ENCODE data around the gene KRTAP29-1.
"Not testable (repeated sequence)": the region's sequence is repeated elsewhere in the genome, so short reads cannot be mapped to it uniquely, and the experiment has no call there.

Gene KRTAP29-1, protein sequence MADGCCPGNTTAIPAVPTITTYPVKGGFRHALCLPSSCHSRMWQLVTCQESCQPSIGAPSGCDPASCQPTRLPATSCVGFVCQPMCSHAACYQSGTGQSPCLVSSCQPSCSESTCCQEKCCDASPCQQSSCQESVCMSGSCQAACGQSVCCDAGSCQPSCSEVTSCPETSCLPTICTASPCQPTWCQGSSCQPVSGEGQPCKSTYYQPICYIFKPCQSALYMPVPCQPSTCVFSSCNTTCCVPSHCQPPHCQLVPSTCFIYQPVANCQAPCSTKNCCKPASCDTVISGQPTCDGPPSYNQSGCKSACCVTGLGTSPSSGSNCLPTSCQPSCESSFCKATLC

DNA sequence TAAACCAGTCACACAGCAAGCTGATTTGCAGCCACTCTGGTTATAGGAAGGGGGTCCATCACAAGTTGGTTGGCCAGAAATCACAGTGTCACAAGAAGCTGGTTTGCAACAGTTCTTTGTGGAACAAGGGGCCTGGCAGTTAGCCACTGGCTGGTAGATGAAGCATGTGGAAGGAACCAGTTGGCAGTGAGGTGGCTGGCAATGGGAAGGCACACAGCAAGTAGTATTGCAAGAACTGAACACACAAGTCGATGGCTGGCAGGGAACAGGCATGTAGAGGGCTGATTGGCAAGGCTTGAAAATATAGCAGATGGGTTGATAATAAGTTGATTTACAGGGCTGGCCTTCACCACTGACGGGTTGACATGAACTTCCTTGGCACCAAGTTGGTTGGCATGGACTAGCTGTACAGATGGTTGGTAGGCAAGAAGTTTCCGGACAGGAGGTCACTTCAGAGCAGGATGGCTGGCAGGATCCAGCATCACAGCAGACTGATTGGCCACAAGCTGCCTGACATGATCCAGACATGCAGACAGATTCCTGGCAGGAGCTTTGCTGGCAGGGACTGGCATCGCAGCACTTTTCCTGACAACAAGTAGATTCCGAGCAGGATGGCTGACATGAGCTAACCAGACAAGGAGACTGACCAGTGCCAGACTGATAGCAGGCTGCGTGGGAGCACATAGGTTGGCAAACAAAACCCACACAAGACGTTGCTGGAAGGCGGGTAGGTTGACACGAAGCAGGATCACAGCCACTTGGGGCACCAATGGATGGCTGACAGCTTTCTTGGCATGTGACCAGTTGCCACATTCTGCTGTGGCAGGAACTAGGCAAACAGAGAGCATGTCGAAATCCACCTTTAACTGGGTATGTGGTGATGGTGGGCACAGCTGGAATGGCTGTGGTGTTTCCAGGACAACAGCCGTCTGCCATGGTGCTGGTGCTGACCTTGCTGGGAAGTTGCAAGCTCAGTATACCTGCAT lies at the start of gene KRTAP29-1:
KRTAP29-1 (minus strand) TSS at position 936 of the 986 bp plus-strand sequence; CDS start at position 936, 0 bp downstream.
- no peak for DNase-seq (ENCODE audit: low read depth)

DNA sequence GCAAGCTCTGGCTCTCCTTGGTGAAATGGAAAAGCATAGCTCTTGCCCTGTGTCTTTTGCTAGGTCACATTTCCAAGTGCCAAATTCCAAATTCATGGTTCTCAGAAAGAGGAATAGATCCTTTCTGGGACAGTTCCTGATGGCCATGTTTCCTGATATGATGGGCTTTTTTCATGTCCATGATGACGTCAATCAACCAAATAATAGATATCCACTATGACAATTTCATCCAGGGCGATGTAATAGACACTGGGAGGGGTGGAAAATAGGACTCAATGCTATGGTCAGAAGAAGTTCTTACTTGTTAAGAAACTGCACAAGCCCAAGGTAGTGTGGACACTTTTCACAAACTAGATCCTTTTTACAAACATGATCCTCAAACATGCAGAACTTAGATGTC lies 48.5 kb upstream of the KRTAP29-1 start:
- no peak for DNase-seq (ENCODE audit: low read depth)
- no peak overlapping the region for H3K4me3 ChIP-seq (ENCODE audit: low read depth, low read length)

More for the DNA sequence above, at the start of gene KRTAP29-1:
- no peak within 1 kb of the TSS for H3K4me3 ChIP-seq (ENCODE audit: low read depth, low read length)

GRCh38 chr17:41350381-41350878 lies 47.8 kb upstream of the KRTAP29-1 start, which contains the start of gene KRT33A:
Gene KRT33A, minus strand, starts transcription at chr17:41350828. Its CDS starts 61 bp downstream, at chr17:41350767.
- DNase-seq (ENCODE audit: low read depth); H3K4me3 ChIP-seq (ENCODE audit: low read depth, low read length): not testable (repeated sequence)

- DNase-seq (ENCODE audit: low read depth): no peak
Observed at GRCh38 chr17:41347869-41348760, 45.5 kb upstream of the KRTAP29-1 start.

GRCh38 chr17:41346421-41346820 lies 43.8 kb upstream of the KRTAP29-1 start:
- not testable (repeated sequence) for DNase-seq (ENCODE audit: low read depth); H3K4me3 ChIP-seq (ENCODE audit: low read depth, low read length)

More at GRCh38 chr17:41347869-41348760, 45.5 kb upstream of the KRTAP29-1 start:
- H3K4me3 ChIP-seq (ENCODE audit: low read depth, low read length): no peak overlapping the region

DNA sequence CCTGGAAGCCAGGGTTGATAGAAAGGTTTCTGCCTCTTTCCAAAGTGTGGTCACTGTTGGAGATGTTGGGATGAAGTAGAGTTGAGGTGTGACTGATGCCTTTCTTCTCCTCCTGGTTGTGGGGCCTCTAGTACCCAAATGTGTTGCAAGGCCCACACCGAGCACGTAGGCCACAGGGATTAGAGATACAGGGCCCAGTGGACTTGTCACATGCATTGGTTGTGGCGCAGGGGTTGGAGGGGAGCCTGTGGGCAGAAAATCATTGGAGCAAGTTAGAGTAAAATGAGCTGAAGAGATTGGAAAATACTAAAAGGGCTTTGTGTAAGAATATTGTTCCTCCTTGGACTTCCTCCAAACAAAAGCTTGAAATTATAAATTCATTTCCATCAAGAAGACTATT lies 43.3 kb upstream of the KRTAP29-1 start:
- no peak overlapping the region for H3K4me3 ChIP-seq (ENCODE audit: low read depth, low read length)

DNA sequence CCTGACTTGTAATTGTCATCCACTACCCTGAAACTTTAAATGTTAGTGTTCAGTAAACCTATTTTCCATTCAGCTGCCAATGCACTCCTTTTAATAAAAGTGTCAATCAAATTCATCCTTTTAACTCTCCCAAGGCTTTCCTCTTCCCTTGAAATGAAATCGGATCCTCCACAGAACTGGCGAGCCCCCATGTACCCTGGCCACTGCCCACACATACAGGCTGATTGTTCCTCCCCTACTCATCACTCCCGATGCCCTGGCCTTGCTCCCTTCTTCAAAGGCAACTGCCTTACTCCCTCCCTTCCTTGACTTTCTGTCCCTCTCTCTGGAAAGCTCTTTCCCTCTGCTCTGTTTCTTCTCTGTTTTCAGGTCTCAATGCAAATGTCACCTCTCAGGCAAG lies 40.4 kb upstream of the KRTAP29-1 start:
- H3K4me3 ChIP-seq (ENCODE audit: low read depth, low read length): no peak overlapping the region
- no peak for DNase-seq (ENCODE audit: low read depth)

More for the DNA sequence above, 43.3 kb upstream of the KRTAP29-1 start:
- DNase-seq (ENCODE audit: low read depth): no peak

- no peak overlapping the region for H3K4me3 ChIP-seq (ENCODE audit: low read depth, low read length)
- DNase-seq (ENCODE audit: low read depth): no peak
Observed at GRCh38 chr17:41340934-41341861, 38.5 kb upstream of the KRTAP29-1 start.

- no peak for DNase-seq (ENCODE audit: low read depth)
- H3K4me3 ChIP-seq (ENCODE audit: low read depth, low read length): no peak overlapping the region
Observed at GRCh38 chr17:41340494-41340893, 37.8 kb upstream of the KRTAP29-1 start.

- H3K4me3 ChIP-seq (ENCODE audit: low read depth, low read length): no peak overlapping the region
- no peak for DNase-seq (ENCODE audit: low read depth)
Observed at GRCh38 chr17:41339571-41340172, 37.0 kb upstream of the KRTAP29-1 start.

DNA sequence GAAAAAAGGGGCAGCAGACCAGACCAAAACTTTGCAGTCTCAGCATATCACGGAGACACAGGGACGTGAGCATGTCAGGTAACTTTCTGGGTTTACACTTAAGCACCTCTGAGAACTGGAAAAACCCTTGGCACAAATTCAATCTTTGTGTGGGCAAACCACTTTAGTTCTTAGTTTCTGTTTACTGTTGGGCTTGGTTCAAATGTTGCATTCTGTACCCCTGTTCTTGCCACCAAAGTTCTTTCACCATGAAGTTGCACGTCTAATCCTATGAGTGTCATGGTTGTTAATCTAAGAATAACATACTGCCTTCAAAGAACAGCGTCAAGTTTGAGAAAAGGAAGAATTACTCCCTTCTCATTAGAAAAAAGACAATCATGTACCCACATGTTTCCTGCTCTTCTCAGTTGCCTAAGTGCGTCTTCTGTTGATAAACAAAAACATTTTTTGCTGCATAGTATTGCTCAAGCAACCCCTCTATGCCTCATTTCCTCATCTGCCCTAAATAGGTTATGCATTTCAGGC lies 36.4 kb upstream of the KRTAP29-1 start:
- no peak for DNase-seq (ENCODE audit: low read depth)
- no peak overlapping the region for H3K4me3 ChIP-seq (ENCODE audit: low read depth, low read length)

DNA sequence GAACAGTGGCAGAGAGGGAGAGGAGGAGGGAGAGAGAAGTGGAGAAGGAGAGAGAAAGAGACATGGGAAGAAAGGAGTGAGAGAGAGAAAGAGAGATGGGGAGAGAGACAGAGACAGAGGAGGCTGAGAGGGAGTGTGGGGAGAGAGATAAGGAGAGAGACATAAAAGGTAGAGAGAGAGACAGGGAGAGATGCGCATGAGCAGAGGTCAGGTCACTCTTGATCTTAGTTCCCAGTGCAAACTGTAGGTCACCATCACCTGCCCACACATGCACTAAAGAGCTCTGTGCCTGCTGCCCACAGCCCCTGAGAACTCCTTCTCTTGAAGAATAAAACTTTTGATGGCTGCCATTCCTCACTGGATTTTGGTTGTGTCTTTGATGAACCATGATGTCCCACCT lies 33.1 kb upstream of the KRTAP29-1 start:
- no peak for DNase-seq (ENCODE audit: low read depth)
- no peak overlapping the region for H3K4me3 ChIP-seq (ENCODE audit: low read depth, low read length)

- no peak for DNase-seq (ENCODE audit: low read depth)
- H3K4me3 ChIP-seq (ENCODE audit: low read depth, low read length): no peak overlapping the region
Observed at GRCh38 chr17:41334385-41335305, 32.0 kb upstream of the KRTAP29-1 start.

DNA sequence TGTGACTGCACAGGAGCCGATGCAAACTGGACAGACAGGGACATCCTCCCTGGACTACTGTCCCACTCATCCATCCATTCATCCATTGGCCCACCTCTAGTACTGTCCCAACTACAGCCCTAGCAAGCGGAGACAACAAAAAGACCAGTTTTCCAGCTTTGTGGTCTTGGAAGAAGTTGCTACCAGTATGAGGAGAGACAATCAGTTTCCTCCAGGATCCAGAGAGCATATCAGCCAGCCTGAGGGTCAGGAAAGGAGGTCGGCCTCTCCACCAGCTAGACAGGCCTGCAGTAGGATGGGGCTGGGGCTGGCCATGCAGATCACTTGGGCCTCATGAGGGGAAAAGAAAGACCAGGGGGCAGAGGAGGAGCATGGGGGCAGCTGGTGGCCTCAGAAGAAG lies 31.2 kb upstream of the KRTAP29-1 start:
- no peak for DNase-seq (ENCODE audit: low read depth)
- no peak overlapping the region for H3K4me3 ChIP-seq (ENCODE audit: low read depth, low read length)

- DNase-seq (ENCODE audit: low read depth): no peak
- no peak overlapping the region for H3K4me3 ChIP-seq (ENCODE audit: low read depth, low read length)
Observed at GRCh38 chr17:41333098-41333497, 30.4 kb upstream of the KRTAP29-1 start.

DNA sequence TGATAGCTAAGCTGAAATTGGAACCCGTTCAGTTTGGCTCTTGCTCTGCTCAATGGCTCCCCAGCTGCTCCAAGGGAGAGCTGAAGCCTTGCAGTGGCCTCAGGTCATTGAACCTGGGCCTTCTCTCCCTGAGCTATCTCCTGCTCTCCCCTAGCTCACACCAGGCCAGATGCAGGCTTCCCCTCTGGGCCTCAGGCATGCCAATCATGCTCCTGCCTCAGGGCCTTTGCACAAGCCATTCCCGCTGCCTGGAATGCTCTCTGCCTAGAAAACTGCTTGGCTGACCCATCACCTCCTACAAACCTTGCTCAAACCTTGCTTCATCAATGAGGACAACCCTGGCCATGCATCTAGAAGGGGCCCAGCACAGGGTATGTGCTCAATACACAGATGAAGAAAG lies 29.6 kb upstream of the KRTAP29-1 start:
- H3K4me3 ChIP-seq (ENCODE audit: low read depth, low read length): no peak overlapping the region
- DNase-seq (ENCODE audit: low read depth): no peak

All from skeletal muscle cell (primary cell).